ENCODE results near the gene CCHCR1.
"Not testable (repeated sequence)": the region's sequence is repeated elsewhere in the genome, so short reads cannot be mapped to it uniquely, and the experiment has no call there.

The CCHCR1 gene

DNA sequence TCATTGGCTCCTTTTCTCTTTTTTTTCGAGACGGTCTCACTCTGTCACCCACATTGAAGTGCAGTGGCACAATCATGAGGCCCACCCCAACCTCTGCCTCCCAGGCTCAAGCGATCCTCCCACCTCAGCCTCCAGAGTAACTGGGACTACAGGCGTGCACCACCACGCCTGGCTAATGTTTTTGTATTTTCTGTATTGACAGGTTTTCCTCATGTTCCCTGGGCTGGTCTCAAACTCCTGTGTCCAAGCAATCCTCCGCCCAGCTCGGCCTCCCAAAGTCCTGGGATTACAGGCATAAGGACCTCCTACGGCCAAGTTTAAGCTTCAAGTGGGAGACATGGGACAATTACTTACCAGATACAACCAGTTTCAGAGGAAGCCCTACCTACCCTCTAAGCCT is 22.3 kb upstream of the CCHCR1 start:
- DNase-seq: no peak

DNA sequence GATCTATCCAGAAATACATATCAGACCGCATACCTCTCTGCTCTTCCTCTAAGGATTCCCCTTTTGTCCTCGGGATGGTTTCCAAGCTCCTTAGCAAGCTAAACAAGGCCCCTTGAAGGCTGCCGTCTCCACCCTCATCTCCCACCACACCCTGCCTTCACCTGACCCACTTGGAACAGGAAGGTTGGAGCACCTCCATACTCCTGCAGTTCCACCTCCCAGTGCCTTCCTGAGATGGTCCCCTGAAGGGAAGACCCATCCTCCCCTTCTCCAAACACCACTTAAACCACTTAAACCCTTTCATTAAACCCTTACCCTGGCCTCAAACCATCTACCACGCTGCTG is 21.4 kb upstream of the CCHCR1 start:
- DNase-seq: no peak

DNA sequence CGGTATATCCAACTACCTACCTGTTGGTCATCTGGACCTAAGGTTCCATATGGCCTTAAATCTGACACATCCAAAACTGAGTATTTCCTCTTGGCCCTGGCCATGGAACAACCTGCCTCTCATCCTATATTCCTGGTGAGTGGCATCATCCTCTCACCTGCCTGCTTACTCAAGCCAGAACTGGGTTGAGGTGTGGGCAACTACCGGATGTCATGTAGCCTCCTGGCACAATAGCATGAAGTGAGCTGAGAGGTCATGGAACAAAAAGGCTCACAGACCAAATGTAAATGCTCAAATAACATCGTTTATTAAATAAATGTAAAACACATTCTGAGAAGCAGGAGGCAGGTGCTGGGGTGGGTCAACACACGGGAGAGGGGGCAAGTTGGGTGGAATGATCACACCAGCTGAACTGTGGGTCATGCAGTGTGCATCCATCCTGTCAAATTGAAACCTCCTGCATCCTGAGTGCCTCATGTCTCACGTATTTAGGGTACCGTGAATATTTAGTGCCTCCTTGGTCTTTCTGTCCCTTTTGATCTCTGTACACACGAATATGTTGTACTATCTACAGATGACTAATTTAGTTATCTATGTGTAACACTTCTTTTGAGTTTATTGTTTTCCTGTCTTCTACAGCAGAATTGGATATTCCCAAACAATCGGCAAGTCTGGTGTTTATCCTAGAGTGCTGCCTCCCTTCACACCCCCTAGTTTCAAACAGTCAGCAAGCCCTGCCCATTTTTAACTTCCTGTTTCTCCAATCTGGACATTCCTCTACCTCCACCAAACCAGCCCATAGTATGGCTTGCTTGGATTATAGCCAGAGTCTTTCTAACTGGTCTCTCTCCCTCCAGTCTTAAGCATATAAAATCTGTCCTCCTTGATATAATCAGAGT is 20.8 kb upstream of the CCHCR1 start:
- DNase-seq: no peak

DNA sequence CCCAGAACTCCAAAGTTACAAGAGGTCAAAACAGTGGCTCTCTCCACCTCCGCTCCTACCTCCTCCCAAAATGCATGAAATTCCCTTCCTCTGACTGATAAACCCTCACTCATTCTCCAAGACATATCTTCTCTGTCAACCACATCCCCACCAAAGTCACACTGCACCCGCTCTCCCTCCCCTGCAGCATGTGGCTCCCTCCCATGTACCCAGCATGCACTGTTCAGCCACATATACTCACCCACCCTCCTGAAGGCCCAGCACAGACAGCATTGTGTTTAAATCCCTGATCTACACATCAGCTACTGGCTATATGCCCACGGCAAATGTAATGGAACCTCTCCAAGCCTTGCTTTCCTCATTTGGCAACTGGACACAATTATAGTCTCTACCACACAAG is 18.4 kb upstream of the CCHCR1 start:
- no peak for DNase-seq

DNA sequence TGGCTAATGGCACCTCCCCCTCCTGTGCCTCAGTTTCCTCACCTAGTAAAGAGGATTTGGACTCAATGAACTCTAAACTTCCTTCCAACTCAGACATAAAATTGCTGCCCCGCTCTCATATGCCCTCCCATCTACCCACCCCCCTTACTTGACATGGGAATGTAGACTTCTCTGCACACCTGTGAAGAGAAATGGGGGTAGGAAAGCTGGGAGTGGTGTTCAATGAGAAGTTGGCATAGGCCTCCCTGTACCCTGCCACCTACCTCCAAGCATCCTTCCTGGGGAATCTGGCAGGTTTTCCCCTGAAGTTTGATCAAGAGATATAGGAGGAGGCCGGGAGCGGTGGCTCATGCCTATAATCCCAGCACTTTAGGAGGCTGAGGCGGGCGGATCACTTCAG is 16.8 kb upstream of the CCHCR1 start:
- no peak for DNase-seq

DNA sequence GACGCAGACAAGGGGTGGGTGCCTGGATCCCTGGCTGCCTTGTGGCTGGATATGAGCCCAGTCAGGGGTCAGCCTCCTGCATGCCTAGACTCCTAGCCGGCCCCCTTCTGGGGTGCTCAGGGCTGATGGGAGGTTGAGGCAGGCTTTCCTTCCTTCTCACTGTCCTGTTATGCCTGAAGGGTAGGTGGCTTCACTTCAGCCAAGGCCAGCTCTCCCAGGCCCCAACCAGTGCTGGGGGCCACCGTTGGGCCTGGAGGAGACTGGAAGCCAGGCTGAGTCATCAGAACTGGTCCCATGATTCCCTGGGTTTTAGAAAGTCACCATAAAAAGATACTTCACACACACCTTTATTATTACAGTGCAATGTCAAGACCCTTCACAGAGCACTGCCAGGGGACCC is 15.8 kb upstream of the CCHCR1 start:
- no peak for DNase-seq

DNA sequence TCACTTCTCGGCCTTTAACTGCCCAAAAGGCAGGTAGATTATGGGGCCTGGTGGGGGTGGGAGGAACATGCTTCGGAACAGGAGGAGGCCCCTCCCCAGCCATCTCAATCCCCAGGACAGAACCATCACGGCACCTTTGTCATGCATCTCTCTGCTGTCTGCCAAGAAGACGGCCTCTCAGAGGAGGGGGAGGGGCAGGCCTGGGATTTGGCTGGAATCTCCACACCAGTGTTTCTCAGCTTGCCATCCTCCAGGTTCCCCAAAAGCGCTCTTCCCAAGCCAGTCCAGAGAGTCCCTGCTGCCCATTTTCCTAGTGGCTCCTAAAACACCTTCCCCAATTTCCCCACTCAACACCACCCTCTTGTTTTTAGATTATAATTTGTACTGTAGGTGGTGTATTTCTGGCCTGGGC is 15.4 kb upstream of the CCHCR1 start:
- peak; percentile 70 for DNase-seq

DNA sequence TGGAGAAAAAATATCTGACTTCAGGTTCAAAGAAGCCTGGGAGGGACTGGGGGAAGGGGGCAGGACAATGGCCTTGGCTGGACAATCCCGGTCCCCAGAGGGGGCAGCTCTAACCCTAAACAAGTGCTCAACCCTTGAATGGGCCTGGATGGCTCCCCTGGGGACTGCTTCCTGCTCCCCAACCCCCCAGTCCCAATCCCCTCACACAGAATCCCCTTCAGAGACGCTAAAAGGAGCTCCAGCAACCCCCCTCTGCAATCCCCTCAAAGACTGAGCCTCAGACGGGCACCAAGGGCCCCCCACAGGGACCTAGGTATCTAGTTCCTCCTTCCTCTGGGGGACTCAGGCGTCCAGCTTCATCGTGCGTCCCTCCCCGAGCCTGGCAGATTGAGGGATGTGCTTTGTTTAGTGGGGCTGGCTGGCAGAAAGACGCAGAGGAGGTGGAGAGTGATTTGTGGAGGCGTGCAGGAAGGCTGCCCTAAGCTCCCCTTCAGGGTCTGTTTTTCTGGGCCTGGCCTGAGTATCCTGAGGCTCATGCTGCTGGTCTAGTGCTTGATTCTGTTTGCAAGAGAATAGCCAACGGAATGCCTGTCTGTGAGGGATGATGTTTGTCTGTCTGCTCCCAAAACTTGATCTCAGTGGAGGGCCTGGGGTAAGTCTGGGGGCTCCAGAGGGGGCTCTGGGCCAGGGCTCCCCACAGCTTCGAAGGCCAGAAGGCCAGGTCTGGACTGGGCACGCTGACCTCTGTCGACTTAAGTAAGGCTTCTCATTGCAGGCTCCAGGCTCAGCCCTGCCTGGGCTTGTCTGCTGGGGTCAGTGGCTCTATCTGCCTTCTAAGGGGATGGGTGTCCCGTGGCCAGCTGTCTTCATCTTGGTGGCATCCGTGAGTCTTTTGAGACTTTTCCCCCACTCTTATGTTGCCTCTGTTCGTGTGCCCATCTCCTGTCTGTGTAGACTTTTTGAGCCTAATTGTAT is 14.6 kb upstream of the CCHCR1 start:
- no peak for DNase-seq

DNA sequence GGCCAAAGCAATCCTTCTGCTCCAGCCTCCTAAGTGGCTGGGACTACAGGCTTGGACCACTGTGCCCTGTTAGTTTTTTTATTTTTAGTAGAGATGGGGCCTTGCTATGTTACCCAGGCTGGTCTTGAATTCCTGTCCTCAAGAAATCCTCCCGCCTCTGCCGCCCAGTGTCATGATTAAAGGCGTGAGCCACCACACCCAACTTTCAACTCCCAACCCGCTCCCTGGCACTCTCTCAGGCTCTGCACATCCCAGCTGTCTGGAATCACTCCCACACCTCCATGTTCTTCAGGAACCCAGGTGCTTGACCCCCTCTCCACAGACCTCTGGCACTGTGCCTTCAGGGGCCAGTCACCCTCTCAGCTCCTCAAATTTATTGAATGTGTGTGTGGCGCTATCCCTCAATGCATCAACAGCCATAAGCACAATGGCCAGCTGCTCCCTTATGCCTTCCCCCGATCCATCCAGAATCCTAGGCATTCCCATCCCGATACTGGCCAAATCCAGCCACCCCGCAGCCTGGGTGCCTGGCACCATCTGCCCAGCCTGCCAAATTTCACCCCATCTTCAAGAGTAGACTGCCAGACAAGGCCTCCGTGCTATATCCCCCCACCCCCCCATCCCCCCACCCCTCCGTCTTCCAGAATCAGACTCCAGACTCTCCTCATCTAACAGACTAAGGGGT is 13.5 kb upstream of the CCHCR1 start:
- DNase-seq: no peak

DNA sequence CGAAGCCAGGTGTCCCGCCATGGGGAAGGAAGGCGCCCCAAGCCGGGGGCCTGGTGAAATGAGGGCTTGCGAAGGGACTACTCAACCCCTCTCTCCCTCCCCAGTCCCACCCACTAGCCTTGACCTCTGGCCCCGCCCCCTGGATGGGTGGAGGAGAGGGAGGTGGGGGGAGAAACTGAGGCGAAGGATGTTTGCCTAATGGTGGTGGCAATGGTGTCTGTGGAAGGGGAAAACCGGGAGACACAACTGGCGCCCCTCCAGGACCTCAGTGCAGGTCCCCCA is 12.9 kb upstream of the CCHCR1 start, which contains the start of gene POU5F1:
TSS of gene POU5F1 (minus strand) at position 83 of the 282 bp plus-strand sequence. CDS start at position 21, 62 bp downstream.
- DNase-seq: no peak

DNA sequence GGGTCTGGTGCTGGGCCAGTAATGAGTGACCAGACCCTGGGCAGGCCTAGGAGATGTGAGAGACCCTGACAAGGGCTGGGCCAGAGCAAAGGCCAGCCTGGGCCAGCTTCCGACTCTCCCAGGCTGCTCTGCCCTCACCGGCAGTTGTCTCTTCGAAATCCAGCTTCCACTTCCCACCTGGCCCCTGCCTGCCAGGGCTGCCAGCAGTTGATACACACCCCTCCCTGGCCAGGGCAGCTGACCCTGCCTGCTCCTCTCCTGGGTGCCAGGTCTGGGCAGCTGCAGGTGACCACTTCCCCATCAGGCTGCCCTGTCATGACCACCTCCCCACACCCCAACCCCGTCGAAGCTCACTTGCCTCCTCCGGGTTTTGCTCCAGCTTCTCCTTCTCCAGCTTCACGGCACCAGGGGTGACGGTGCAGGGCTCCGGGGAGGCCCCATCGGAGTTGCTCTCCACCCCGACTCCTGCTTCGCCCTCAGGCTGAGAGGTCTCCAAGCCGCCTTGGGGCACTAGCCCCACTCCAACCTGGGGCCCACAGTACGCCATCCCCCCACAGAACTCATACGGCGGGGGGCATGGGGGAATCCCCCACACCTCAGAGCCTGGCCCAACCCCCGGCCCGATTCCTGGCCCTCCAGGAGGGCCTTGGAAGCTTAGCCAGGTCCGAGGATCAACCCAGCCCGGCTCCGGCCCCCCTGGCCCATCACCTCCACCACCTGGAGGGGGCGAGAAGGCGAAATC is 12.4 kb upstream of the CCHCR1 start:
- not testable (repeated sequence) for DNase-seq

DNA sequence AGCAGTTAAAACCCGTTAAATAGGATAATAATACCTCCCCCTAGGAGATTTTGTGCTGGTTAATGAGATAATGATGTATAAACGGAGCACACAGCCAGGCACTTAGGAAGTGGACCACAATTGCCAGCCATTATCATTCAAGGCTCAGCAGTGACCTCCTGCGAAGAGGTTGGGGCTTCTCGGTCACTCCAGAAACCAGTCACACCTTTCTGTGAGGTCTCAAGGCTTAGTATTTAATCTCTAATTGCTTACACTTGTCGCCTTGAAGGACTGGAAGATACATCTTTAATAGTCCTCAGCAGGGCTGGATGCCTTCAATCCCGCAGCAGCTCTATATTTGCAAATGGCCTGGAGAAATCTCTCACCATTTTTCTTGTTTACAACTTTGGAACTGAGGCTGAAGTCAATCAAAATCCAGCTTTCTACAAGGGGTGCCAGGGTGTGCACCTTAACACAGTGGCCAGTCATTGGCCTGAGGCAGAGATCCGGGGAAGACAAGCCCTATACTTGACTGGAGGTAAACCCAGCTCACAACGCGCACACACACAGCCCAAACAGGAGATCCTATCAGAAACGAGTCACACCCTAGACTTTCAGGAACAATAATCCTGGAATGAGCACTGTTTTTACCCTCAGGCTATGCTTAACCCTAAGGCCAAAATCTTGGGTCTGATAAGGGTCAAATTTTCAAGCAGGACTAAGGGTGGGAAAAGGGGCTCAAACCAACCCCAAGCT is 11.7 kb upstream of the CCHCR1 start:
- DNase-seq: no peak

DNA sequence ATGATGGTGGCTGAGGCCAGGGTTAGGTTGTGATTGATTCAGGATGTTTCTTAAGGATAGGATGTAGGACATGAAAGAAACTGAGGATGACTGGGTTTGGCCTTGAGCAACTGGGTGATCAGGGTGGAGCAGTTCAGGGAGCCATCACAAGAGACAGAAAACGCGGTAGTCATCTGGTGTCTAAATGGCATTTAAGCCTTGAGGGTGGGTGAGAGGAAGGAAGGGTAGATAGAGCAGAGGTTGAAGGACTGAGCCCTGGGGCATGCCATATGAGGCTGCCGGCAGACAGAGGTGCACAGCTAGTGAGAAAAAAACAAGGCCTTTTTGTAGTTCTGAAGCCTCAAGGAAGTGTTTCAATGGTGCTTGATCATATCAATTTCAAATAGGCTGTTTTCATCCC is 11.0 kb upstream of the CCHCR1 start:
- no peak for DNase-seq

DNA sequence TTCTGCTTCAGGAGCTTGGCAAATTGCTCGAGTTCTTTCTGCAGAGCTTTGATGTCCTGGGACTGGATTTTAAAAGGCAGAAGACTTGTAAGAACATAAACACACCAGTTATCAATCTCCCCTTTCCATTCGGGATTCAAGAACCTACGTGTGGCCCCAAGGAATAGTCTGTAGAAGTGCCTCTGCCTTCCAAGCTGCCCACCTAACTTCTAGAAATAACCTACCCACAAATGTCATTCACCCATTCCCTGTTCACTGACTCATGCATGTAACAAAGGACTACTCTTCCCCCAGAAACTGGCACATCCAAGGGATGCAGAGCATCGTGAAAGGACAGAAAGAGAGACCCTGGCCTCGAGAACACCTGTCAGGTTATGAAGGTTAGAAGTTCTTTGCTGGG is 8.4 kb upstream of the CCHCR1 start:
- DNase-seq: no peak

DNA sequence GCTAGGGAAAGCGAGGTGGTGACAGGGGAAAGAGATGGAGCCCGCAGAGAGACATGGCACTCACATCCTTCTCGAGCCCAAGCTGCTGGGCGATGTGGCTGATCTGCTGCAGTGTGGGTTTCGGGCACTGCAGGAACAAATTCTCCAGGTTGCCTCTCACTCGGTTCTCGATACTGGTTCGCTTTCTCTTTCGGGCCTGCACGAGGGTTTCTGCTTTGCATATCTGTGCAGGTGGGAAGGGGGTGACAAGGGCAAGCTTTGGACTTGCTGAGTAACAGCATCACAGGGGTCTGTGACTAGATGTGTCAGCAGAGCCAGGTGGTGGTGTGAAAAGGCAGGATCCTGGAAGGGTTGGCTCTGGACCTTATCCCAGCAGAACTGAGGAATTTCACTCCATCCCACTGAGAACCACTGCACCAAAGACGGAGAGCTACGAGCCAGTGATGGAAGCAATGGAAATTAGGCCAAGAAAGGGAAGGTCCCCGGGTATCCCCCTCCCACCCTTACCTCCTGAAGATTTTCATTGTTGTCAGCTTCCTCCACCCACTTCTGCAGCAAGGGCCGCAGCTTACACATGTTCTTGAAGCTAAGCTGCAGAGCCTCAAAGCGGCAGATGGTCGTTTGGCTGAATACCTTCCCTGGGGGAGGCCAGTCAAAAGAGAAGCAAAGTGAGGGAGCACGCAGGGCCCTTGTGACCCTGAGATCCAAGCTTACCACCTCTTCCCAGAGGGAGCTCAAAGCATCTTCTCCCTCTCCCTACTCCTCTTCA is 7.6 kb upstream of the CCHCR1 start:
- not testable (repeated sequence) for DNase-seq

DNA sequence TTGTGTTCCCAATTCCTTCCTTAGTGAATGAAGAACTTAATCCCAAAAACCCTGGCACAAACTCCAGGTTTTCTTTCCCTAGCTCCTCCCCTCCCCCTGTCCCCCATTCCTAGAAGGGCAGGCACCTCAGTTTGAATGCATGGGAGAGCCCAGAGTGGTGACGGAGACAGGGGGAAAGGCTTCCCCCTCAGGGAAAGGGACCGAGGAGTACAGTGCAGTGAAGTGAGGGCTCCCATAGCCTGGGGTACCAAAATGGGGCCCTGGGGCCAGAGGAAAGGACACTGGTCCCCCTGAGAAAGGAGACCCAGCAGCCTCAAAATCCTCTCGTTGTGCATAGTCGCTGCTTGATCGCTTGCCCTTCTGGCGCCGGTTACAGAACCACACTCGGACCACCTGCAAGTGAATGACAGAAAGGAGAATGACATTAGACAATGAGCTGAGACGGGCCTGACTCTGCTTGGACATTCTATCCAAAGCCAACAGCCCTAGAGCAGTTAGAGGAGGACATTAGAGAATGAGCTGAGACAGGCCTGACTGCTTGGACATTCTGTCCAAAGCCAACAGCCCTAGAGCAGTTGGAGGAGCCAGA is 7.0 kb upstream of the CCHCR1 start:
- DNase-seq: not testable (repeated sequence)

DNA sequence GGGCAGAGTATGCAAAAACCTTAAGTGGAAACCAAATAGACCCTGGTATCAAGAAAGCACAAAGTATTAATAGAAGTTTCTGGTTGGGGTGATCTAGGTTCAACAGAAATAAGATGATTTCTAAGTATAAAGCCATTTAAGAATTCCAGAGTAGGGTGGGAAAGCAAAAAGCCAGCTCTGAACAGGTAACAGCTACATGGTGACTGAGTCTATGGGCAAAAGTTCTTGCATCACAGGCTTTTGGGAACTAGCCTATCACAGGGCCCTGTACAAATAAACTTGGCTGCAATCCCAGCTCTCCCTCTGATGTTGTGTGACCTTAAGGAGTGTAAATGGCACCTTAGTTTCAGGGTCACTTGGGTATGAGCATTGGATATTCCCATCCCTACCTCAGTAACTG is 6.3 kb upstream of the CCHCR1 start:
- DNase-seq: no peak

DNA sequence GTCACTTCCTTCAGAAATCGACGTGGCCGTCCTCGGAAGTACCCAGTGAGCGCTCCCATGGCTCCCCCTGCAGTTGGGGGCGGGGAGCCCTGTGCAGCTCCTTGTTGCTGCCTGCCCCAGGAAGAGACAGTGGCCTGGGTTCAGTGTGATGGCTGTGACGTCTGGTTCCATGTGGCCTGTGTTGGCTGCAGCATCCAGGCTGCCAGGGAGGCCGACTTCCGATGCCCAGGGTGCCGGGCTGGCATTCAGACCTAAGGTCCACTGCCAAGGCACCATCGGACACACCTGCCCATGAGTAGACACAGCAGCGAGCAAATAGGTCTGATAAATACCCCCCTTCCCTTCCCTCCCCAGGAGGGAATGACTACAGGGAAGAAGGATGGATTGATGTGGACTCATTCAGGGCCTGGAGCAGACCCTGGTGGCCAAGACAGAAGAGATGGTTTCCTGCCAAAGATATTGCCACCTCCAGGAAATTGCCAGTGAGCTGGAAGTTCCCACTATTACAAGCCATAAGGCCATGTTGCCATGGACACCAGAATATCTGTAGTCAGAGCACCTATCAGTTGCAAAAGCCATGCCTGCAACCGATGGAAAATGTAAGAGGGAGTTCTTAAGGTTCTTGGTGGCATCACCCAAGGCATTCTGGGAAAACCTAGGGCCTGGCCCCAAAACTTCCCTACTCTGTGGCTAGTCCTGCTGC is 5.0 kb upstream of the CCHCR1 start:
- no peak for DNase-seq

DNA sequence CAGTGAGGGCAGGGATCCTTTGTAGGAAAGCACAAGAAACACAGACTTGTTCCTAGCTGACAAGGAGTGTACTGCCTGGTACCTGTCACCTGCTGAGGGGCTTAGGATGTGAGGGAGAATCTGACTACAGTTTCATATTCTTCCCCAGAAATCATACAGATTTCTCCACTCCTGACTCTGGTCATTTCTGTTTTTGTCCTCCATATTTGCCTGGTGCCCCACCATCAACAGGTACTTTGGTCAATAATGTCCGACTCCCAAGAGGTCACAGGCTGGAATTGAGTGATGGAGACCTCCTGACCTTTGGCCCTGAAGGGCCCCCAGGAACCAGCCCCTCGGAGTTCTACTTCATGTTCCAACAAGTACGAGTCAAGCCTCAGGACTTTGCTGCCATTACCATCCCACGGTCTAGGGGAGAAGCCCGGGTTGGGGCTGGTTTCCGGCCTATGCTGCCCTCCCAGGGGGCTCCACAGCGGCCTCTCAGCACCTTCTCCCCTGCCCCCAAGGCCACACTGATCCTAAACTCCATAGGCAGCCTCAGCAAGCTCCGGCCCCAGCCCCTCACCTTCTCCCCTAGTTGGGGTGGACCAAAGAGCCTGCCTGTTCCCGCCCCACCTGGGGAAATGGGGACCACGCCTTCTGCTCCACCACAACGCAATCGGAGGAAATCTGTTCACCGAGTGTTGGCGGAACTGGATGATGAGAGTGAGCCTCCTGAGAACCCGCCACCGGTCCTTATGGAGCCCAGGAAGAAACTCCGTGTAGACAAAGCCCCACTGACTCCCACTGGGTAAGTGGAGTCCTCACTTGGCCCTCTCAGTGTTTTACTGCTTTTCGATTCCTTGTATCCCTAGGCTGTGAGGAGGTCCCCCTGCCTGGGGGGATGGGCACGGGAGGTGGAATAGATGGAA is 3.9 kb upstream of the CCHCR1 start:
- no peak for DNase-seq

Data from islet precursor cell (in vitro differentiated cells).